Dendritic cell treated with granulocyte-macrophage colony-stimulating factor and Interleukin-4, amounts not matched to agents 40 ng/mL and 50 ng/mL, for 4 days (primary cell): Measurements from ENCODE around the gene TPO.
A peak's percentile ranks its signal among the peaks of the same experiment; 100 is the strongest.
"Not testable (repeated sequence)": the region's sequence is repeated elsewhere in the genome, so short reads cannot be mapped to it uniquely, and the experiment has no call there.

Source experiments
- H3K27ac Mint-ChIP-seq: one replicate; pipeline ENCODE4 v1.8.0; 2022; ENCODE audit warnings: mild to moderate bottlenecking, mixed read lengths
- H3K27me3 Mint-ChIP-seq: one replicate; pipeline ENCODE4 v1.8.0; 2022; ENCODE audit warnings: mild to moderate bottlenecking, mixed read lengths
- H3K36me3 Mint-ChIP-seq: one replicate; pipeline ENCODE4 v1.8.0; 2022; ENCODE audit warnings: low read depth, mixed read lengths
- H3K4me1 Mint-ChIP-seq: one replicate; pipeline ENCODE4 v1.8.0; 2022; ENCODE audit warnings: low read depth, mixed read lengths
- H3K4me3 Mint-ChIP-seq: one replicate; pipeline ENCODE4 v1.8.0; 2022; ENCODE audit warnings: mild to moderate bottlenecking, moderate library complexity, mixed read lengths
- H3K9me3 Mint-ChIP-seq: one replicate; pipeline ENCODE4 v1.8.0; 2022; ENCODE audit warnings: mixed read lengths
- intact Hi-C: fragments of 100-400 bp; cut with micrococcal nuclease; formaldehyde crosslinking; loops from one replicate; pipeline ENCODE4 v1.15.0; 2022

Gene TPO

GRCh38 chr2:1413156-1413710, at the start of gene TPO:
Gene TPO (plus strand): TSS chr2:1413463. CDS start chr2:1414409, 946 bp downstream.
- Mint-ChIP-seq H3K27me3 (no peaks in the 10 kb centered on the region), H3K36me3 (no peaks in the 10 kb centered on the region)

GRCh38 chr2:1366546-1367134, 46.6 kb upstream of the TPO start:
- Mint-ChIP-seq H3K27ac (peak overlapping the region; percentile 59), H3K4me1 (peaks cover 6% of the 10 kb centered on the region), H3K4me3 (no peak overlapping the region), H3K9me3 (peaks cover 8% of the 10 kb centered on the region), H3K27me3 (peaks cover 3% of the 10 kb centered on the region), H3K36me3 (no peaks in the 10 kb centered on the region)
- intact Hi-C loops, result no loop called here

More at GRCh38 chr2:1413156-1413710, at the start of gene TPO:
- Mint-ChIP-seq H3K27ac (no peak within 1 kb of the TSS), H3K4me1 (no peaks in the 10 kb centered on the region), H3K4me3 (no peak within 1 kb of the TSS), H3K9me3 (no peaks in the 10 kb centered on the region)
- intact Hi-C loops, result no loop called here

DNA sequence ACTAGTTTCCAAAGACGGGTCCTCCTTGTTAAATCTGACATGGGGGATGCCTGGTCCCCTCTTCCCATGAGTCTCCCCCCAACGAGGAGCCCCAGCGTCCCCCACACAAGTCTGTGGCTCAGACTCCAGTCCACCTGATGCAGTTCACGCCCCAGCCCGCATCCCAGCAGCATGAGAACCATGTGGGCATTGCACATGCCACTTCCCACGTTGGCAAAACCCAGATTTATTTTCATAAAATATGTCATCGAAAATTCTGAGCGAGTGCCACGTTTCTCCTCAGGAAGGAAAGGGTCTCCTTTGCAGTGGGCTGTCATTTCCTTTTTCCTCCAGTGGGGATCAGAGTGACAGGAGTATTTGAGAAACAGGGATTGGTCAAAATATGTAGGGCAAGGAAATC, 45.7 kb upstream of the TPO start:
- peaks cover 7% of the 10 kb centered on the region for H3K27me3 Mint-ChIP-seq
- peaks cover 8% of the 10 kb centered on the region for H3K9me3 Mint-ChIP-seq
- no peak overlapping the region for H3K4me3 Mint-ChIP-seq
- peaks cover 6% of the 10 kb centered on the region for H3K4me1 Mint-ChIP-seq
- H3K36me3 Mint-ChIP-seq, result no peaks in the 10 kb centered on the region
- no peak overlapping the region for H3K27ac Mint-ChIP-seq
- intact Hi-C loops, result no loop called here

GRCh38 chr2:1369905-1370304, 43.4 kb upstream of the TPO start:
- intact Hi-C loops, result no loop called here
- peaks cover 6% of the 10 kb centered on the region for H3K4me1 Mint-ChIP-seq
- no peak overlapping the region for H3K27ac Mint-ChIP-seq
- no peaks in the 10 kb centered on the region for H3K36me3 Mint-ChIP-seq
- no peak overlapping the region for H3K4me3 Mint-ChIP-seq
- H3K9me3 Mint-ChIP-seq, result no peaks in the 10 kb centered on the region
- peaks cover 12% of the 10 kb centered on the region for H3K27me3 Mint-ChIP-seq

DNA sequence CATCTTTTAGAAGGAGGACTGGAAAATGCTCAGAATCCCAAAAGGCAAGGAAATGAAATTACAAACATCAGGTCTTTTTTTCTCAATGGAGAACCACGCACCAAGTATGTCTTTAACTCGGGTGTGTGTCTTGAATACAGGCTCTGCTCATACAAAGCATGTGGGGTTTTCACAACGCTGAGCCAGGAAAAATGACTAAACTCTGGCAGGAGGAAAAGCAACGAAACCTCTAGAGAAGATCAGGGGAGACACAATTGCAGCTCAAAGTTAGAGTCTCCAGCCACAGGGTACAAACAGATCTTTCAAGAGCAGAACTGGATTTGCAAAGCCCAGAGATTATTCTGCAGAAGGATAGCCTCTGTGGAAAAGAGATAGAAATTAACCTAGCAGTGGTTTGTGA, 42.8 kb upstream of the TPO start:
- Mint-ChIP-seq H3K9me3 (no peaks in the 10 kb centered on the region), H3K27ac (no peak overlapping the region), H3K4me3 (no peak overlapping the region), H3K36me3 (no peaks in the 10 kb centered on the region), H3K27me3 (peaks cover 12% of the 10 kb centered on the region), H3K4me1 (peaks cover 6% of the 10 kb centered on the region)
- intact Hi-C loops, result no loop called here

GRCh38 chr2:1371082-1371481, 42.2 kb upstream of the TPO start:
- Mint-ChIP-seq H3K9me3 (no peaks in the 10 kb centered on the region), H3K4me3 (no peak overlapping the region), H3K27ac (no peak overlapping the region), H3K27me3 (peaks cover 12% of the 10 kb centered on the region), H3K36me3 (no peaks in the 10 kb centered on the region), H3K4me1 (peaks cover 6% of the 10 kb centered on the region)
- intact Hi-C loops, result no loop called here

DNA sequence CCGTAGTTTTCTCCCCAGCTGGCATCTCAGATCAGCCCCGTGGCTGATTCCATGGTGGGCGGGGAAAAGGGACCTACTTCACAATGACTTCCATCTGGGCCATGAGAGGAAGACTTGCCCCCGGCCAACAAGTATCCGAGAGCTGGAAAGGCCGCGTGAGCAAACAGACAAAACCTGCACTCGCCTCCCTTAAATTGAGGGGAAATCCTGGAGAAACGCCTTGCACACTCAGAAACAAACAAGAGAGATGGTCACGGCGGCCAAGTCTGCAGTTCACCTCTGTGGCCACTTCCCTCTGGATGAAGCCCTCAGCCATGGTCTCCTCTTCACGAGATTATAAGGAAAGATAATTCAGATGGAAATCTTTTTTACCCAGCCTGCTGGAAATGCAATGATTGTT, 39.4 kb upstream of the TPO start:
- peaks cover 12% of the 10 kb centered on the region for H3K27me3 Mint-ChIP-seq
- intact Hi-C loops, result no loop called here
- H3K9me3 Mint-ChIP-seq, result no peaks in the 10 kb centered on the region
- H3K36me3 Mint-ChIP-seq, result no peaks in the 10 kb centered on the region
- H3K27ac Mint-ChIP-seq, result no peak overlapping the region
- no peak overlapping the region for H3K4me3 Mint-ChIP-seq
- H3K4me1 Mint-ChIP-seq, result no peaks in the 10 kb centered on the region

GRCh38 chr2:1374287-1374686, 39.0 kb upstream of the TPO start:
- no peaks in the 10 kb centered on the region for H3K36me3 Mint-ChIP-seq
- H3K27ac Mint-ChIP-seq, result no peak overlapping the region
- intact Hi-C loops, result no loop called here
- peaks cover 12% of the 10 kb centered on the region for H3K27me3 Mint-ChIP-seq
- H3K4me1 Mint-ChIP-seq, result no peaks in the 10 kb centered on the region
- H3K9me3 Mint-ChIP-seq, result no peaks in the 10 kb centered on the region
- no peak overlapping the region for H3K4me3 Mint-ChIP-seq

- Mint-ChIP-seq H3K36me3 (no peaks in the 10 kb centered on the region), H3K27me3 (peaks cover 10% of the 10 kb centered on the region), H3K4me3 (no peak overlapping the region), H3K27ac (no peak overlapping the region), H3K9me3 (no peaks in the 10 kb centered on the region), H3K4me1 (no peaks in the 10 kb centered on the region)
- intact Hi-C loops, result no loop called here
Observed at GRCh38 chr2:1375794-1376193, 37.5 kb upstream of the TPO start.

- Mint-ChIP-seq H3K27ac (no peak overlapping the region), H3K4me3 (no peak overlapping the region), H3K4me1 (no peaks in the 10 kb centered on the region), H3K36me3 (no peaks in the 10 kb centered on the region), H3K9me3 (no peaks in the 10 kb centered on the region), H3K27me3 (peaks cover 7% of the 10 kb centered on the region)
- intact Hi-C loops, result no loop called here
Observed at GRCh38 chr2:1377473-1377872, 35.8 kb upstream of the TPO start.

- Mint-ChIP-seq H3K4me3 (no peak overlapping the region), H3K27me3 (peaks cover 7% of the 10 kb centered on the region), H3K27ac (no peak overlapping the region), H3K9me3 (no peaks in the 10 kb centered on the region), H3K36me3 (no peaks in the 10 kb centered on the region), H3K4me1 (no peaks in the 10 kb centered on the region)
- intact Hi-C loops, result no loop called here
Observed at GRCh38 chr2:1378456-1379150, 34.7 kb upstream of the TPO start.

GRCh38 chr2:1381644-1382043, 31.6 kb upstream of the TPO start:
- Mint-ChIP-seq H3K27ac (no peak overlapping the region), H3K36me3 (no peaks in the 10 kb centered on the region), H3K4me3 (no peak overlapping the region), H3K9me3 (no peaks in the 10 kb centered on the region), H3K4me1 (no peaks in the 10 kb centered on the region), H3K27me3 (peaks cover 3% of the 10 kb centered on the region)
- intact Hi-C loops, result no loop called here

- H3K4me1 Mint-ChIP-seq, intact Hi-C loops: not testable (repeated sequence)
Observed at GRCh38 chr2:1387954-1388725, 25.1 kb upstream of the TPO start.

DNA sequence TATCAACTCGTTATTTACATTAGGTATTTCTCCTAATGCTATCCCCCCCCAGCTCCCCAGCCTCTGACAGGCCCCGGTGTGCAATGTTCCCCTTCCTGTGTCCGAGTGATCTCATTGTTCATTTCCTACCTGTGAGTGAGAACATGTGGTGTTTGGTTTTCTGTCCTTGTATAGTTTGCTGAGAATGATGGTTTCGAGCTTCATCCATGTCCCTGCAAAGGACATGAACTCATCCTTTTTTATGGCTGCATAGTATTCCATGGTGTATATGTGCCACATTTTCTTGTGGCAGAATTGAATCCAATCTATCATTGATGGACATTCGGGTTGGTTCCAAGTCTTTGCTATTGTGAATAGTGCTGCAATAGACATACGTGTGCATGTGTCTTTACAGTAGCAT, 23.1 kb upstream of the TPO start:
- H3K36me3 Mint-ChIP-seq, H3K4me3 Mint-ChIP-seq, H3K27ac Mint-ChIP-seq, intact Hi-C loops, H3K9me3 Mint-ChIP-seq, H3K4me1 Mint-ChIP-seq: not testable (repeated sequence)
- peaks cover 12% of the 10 kb centered on the region for H3K27me3 Mint-ChIP-seq

More at GRCh38 chr2:1387954-1388725, 25.1 kb upstream of the TPO start:
- H3K9me3 Mint-ChIP-seq, H3K27me3 Mint-ChIP-seq, H3K4me3 Mint-ChIP-seq, H3K36me3 Mint-ChIP-seq, H3K27ac Mint-ChIP-seq: not testable (repeated sequence)
